DOHH2 (cell line): ENCODE data around the gene LOXL1.

Experiments
- EZH2phosphoT487 ChIP-seq: fragments of 200-600 bp; sonication (generic); IDR thresholded peaks from 2 replicates; pipeline ENCODE4 v1.6.1; 2017; ENCODE audit warnings: borderline replicate concordance, mild to moderate bottlenecking, antibody characterized with exemption, low read length, moderate library complexity, mixed read lengths
- TF ChIP-seq, protein P1 (sequence below): fragments of 200-600 bp; sonication (generic); IDR thresholded peaks from one replicate; pipeline ENCODE4 v1.5.1; 2014; ENCODE audit warnings: antibody characterized with exemption, mild to moderate bottlenecking, low read depth, low read length; ENCODE audit not compliant: poor library complexity, severe bottlenecking

DNA sequence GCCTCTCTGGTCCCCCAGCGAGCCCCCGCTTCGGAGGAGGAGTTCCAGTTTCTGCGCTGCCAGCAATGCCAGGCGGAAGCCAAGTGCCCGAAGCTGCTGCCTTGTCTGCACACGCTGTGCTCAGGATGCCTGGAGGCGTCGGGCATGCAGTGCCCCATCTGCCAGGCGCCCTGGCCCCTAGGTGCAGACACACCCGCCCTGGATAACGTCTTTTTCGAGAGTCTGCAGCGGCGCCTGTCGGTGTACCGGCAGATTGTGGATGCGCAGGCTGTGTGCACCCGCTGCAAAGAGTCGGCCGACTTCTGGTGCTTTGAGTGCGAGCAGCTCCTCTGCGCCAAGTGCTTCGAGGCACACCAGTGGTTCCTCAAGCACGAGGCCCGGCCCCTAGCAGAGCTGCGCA is 71.7 kb downstream of the LOXL1 start:
- TF ChIP-seq, protein P1, sequence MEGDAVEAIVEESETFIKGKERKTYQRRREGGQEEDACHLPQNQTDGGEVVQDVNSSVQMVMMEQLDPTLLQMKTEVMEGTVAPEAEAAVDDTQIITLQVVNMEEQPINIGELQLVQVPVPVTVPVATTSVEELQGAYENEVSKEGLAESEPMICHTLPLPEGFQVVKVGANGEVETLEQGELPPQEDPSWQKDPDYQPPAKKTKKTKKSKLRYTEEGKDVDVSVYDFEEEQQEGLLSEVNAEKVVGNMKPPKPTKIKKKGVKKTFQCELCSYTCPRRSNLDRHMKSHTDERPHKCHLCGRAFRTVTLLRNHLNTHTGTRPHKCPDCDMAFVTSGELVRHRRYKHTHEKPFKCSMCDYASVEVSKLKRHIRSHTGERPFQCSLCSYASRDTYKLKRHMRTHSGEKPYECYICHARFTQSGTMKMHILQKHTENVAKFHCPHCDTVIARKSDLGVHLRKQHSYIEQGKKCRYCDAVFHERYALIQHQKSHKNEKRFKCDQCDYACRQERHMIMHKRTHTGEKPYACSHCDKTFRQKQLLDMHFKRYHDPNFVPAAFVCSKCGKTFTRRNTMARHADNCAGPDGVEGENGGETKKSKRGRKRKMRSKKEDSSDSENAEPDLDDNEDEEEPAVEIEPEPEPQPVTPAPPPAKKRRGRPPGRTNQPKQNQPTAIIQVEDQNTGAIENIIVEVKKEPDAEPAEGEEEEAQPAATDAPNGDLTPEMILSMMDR: no peak
- TF ChIP-seq EZH2phosphoT487: no peak
